LNCaP clone FGC (cell line): ENCODE data around the gene SBSN.

Experiments used
- DNase-seq: peaks from one replicate; pipeline ENCODE4 v3.0.0-alpha.2; 2011; ENCODE audit warnings: low read depth
- H3K4me3 ChIP-seq: 2 replicates; pipeline ENCODE4 v1.5.1; 2011; ENCODE audit warnings: mild to moderate bottlenecking, low read depth, low read length, control low read depth
- CTCF ChIP-seq: IDR thresholded peaks from 2 replicates; pipeline ENCODE4 v1.5.1; 2012; ENCODE audit warnings: mild to moderate bottlenecking; ENCODE audit not compliant: control insufficient read depth, insufficient read depth; ENCODE audit errors: extremely low read depth

SBSN gene

GRCh38 chr19:35502751-35503150 is 25.4 kb downstream of the SBSN start:
- no peak for DNase-seq
- no peak overlapping the region for H3K4me3 ChIP-seq
- TF ChIP-seq CTCF = no peak

- no peak for DNase-seq
- no peak for TF ChIP-seq CTCF
- no peak overlapping the region for H3K4me3 ChIP-seq
These were observed 26.4 kb downstream of the SBSN start for GRCh38 chr19:35501684-35502083.

GRCh38 chr19:35500611-35501010 is 27.5 kb downstream of the SBSN start:
- H3K4me3 ChIP-seq = no peak overlapping the region
- TF ChIP-seq CTCF = no peak
- DNase-seq = no peak

- TF ChIP-seq CTCF = no peak
- H3K4me3 ChIP-seq = no peak overlapping the region
- DNase-seq = no peak
These were observed 29.1 kb downstream of the SBSN start for GRCh38 chr19:35498984-35499527.

- H3K4me3 ChIP-seq = no peak overlapping the region
- no peak for TF ChIP-seq CTCF
- DNase-seq = no peak
These were observed 29.9 kb downstream of the SBSN start for GRCh38 chr19:35498220-35498619.

GRCh38 chr19:35497406-35497805 is 30.7 kb downstream of the SBSN start:
- DNase-seq = no peak

More at GRCh38 chr19:35497406-35497805, 30.7 kb downstream of the SBSN start:
- H3K4me3 ChIP-seq = no peak overlapping the region
- TF ChIP-seq CTCF = no peak
